Measurements from ENCODE around the gene MKKS. TPM values are rescaled to one million over a fixed set of nuclear protein-coding genes. Genes with fewer than 3 reads are reported as not detected.
"Not testable (repeated sequence)": the region's sequence is repeated elsewhere in the genome, so short reads cannot be mapped to it uniquely, and the experiment has no call there.

Gene MKKS
- total RNA-seq, 4 donors from 2014 or later: 15.9 to 22.4 (median 17.7) TPM

DNA sequence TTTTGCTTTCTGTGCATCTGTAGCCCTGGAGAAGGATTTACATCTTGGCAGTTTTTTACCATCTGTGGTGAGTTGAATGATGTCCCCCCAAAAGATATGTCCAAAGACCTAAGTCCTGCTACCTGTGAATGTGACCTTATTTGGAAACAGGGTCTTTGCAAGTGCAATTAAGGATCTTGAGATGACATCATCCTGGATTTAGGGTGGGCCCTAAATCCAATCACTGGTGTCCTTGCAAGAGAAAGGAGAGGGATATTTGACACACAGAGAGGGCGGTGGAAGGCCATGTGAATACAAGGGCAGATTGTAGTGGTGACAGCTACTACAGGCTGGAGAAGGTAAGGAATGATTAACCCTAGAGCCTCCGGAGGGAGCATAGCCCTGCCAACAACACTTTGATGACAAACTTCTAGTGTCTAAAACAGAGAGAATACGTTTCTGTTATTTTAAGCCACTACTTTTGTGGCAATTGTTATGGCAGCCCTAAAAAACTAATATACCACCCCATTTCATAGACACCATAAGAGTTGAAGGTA, 35.1 kb downstream of the MKKS start:
- Histone ChIP-seq H3K9me3 (no peaks in the 10 kb centered on the region), H3K36me3 (no peaks in the 10 kb centered on the region), H3K27ac (no peak overlapping the region), H3K4me3 (no peak overlapping the region), H3K27me3 (no peaks in the 10 kb centered on the region), H3K4me1 (no peaks in the 10 kb centered on the region)
- 49 to 70% methylated on average over 3 of the region's 3 CpGs for WGBS, 2 donors (ENCODE audit: low coverage in 1 of 2)
- TF ChIP-seq POLR2AphosphoS5 (IDR thresholded peaks at IDR 0.05) (no peak), POLR2A (IDR thresholded peaks at IDR 0.05) (no peak), EP300 (IDR thresholded peaks at IDR 0.05) (no peak)
- TF ChIP-seq, protein P1, sequence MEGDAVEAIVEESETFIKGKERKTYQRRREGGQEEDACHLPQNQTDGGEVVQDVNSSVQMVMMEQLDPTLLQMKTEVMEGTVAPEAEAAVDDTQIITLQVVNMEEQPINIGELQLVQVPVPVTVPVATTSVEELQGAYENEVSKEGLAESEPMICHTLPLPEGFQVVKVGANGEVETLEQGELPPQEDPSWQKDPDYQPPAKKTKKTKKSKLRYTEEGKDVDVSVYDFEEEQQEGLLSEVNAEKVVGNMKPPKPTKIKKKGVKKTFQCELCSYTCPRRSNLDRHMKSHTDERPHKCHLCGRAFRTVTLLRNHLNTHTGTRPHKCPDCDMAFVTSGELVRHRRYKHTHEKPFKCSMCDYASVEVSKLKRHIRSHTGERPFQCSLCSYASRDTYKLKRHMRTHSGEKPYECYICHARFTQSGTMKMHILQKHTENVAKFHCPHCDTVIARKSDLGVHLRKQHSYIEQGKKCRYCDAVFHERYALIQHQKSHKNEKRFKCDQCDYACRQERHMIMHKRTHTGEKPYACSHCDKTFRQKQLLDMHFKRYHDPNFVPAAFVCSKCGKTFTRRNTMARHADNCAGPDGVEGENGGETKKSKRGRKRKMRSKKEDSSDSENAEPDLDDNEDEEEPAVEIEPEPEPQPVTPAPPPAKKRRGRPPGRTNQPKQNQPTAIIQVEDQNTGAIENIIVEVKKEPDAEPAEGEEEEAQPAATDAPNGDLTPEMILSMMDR (IDR thresholded peaks at IDR 0.05): no peak
- no peak for ATAC-seq

DNA sequence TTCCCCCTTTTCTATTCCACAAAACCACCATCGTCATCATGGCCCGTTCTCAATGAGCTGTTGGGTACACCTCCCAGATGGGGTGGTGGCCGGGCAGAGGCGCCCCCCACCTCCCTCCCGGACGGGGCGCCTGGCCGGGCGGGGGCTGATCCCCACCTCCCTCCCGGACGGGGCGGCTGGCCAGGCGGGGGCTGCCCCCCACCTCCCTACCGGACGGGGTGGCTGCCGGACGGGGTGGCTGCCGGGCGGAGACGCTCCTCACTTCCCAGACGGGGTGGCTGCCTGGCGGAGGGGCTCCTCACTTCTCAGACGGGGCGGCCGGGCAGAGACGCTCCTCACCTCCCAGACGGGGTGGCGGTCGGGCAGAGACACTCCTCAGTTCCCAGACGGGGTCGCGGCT, 39.3 kb downstream of the MKKS start:
- H3K27me3 ChIP-seq, H3K4me3 ChIP-seq, H3K4me1 ChIP-seq, H3K27ac ChIP-seq, ATAC-seq, H3K9me3 ChIP-seq, H3K36me3 ChIP-seq: not testable (repeated sequence)
- 90% methylated on average over 2 of the region's 32 CpGs; no CpG with 5 or more reads in 1 of the 2 donors for WGBS, 2 donors (ENCODE audit: low coverage in 1 of 2)

DNA sequence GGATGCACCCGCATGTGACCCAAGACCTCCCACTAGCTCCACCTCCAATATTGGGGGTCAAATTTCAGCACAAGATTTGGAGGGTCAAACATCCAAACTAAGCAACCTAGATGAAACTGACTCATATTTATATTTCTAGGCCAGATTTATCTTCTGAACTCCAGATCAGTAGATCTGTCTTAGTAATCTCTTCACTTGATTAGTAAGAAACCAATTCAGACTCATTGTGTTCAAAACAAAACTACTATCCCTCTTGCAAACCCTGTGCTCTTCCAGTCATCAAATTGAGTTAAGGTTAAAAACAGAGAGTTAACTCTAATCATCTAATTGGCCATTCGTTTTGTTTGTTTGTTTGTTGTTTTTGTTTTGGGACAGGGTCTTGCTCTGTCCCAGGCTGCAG, 43.3 kb downstream of the MKKS start:
- ATAC-seq: no peak
- H3K36me3 ChIP-seq: no peaks in the 10 kb centered on the region
- TF ChIP-seq EP300 (IDR thresholded peaks at IDR 0.05) (no peak), POLR2AphosphoS5 (IDR thresholded peaks at IDR 0.05) (no peak), POLR2A (IDR thresholded peaks at IDR 0.05) (no peak)
- TF ChIP-seq, protein P1 (IDR thresholded peaks at IDR 0.05): no peak
- H3K9me3 ChIP-seq: no peaks in the 10 kb centered on the region
- H3K4me1 ChIP-seq: no peaks in the 10 kb centered on the region
- H3K27ac ChIP-seq: no peak overlapping the region
- no peak overlapping the region for H3K4me3 ChIP-seq
- H3K27me3 ChIP-seq: no peaks in the 10 kb centered on the region
- WGBS, 2 donors (ENCODE audit: low coverage in 1 of 2): 75 to 88% methylated on average over 2 of the region's 2 CpGs

DNA sequence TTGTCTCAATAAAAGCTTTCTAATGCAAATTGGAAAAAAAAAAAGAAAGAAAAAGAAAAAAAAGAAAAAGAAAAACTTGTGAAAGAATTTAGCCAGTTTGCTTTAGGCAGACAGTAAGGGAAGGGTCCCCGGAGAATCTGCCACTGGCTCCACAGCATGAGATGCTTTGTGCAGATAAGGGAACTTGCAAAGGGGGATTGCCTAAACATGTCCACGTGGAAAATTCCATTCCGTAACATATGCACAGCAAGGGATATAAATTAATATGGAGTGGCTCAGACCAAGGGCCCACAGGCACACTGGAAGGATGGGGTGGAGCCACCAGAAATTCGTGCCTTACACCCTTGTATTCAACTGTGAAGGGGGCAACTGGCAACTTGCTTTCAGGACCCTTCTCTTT, 45.4 kb downstream of the MKKS start:
- Histone ChIP-seq H3K4me3 (no peak overlapping the region), H3K27ac (no peak overlapping the region), H3K9me3 (no peaks in the 10 kb centered on the region), H3K4me1 (no peaks in the 10 kb centered on the region), H3K27me3 (no peaks in the 10 kb centered on the region), H3K36me3 (no peaks in the 10 kb centered on the region)
- no peak for ATAC-seq
- no peak for TF ChIP-seq POLR2A (IDR thresholded peaks at IDR 0.05)
- TF ChIP-seq, protein P1 (IDR thresholded peaks at IDR 0.05): no peak
- no peak for TF ChIP-seq POLR2AphosphoS5 (IDR thresholded peaks at IDR 0.05)
- no peak for TF ChIP-seq EP300 (IDR thresholded peaks at IDR 0.05)
- 65 to 66% methylated on average over 4 of the region's 4 CpGs for WGBS, 2 donors (ENCODE audit: low coverage in 1 of 2)

DNA sequence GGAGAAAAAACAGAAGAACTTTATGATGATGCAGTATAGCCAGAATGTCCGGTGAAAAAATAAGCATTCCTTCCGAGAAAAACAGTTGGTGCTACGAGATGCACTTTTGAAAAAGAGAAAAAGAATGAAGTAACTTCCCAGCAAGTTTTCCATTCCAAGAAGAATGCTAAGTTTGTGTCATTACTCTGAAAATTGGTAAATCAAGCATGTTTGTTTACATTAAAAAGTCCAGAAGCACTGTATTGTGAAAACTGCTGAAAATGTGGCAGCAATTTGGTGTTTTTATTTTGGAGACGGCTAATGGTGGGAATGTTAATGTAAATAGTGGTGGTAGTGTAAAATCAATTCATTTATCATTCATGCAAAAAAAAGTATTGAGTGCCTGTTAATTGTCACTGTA, 46.3 kb downstream of the MKKS start:
- Histone ChIP-seq H3K9me3 (no peaks in the 10 kb centered on the region), H3K4me3 (no peak overlapping the region), H3K36me3 (no peaks in the 10 kb centered on the region), H3K27ac (no peak overlapping the region), H3K27me3 (no peaks in the 10 kb centered on the region), H3K4me1 (no peaks in the 10 kb centered on the region)
- ATAC-seq: no peak
- TF ChIP-seq POLR2A (IDR thresholded peaks at IDR 0.05): no peak
- no peak for TF ChIP-seq POLR2AphosphoS5 (IDR thresholded peaks at IDR 0.05)
- TF ChIP-seq EP300 (IDR thresholded peaks at IDR 0.05): no peak
- TF ChIP-seq, protein P1 (IDR thresholded peaks at IDR 0.05): no peak
- WGBS, 2 donors (ENCODE audit: low coverage in 1 of 2): 74 to 86% methylated on average over 4 of the region's 4 CpGs
